T-helper 22 cell (primary cell): ENCODE results near the gene ZSCAN5B.
"Not testable (repeated sequence)": the region's sequence is repeated elsewhere in the genome, so short reads cannot be mapped to it uniquely, and the experiment has no call there.

Experiments used
- DNase-seq: peaks from one replicate; pipeline ENCODE4 v3.0.0-alpha.2; 2020; ENCODE audit warnings: low read depth

Gene ZSCAN5B, protein sequence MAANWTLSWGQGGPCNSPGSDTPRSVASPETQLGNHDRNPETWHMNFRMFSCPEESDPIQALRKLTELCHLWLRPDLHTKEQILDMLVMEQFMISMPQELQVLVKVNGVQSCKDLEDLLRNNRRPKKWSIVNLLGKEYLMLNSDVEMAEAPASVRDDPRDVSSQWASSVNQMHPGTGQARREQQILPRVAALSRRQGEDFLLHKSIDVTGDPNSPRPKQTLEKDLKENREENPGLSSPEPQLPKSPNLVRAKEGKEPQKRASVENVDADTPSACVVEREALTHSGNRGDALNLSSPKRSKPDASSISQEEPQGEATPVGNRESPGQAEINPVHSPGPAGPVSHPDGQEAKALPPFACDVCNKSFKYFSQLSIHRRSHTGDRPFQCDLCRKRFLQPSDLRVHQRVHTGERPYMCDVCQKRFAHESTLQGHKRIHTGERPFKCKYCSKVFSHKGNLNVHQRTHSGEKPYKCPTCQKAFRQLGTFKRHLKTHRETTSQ

DNA sequence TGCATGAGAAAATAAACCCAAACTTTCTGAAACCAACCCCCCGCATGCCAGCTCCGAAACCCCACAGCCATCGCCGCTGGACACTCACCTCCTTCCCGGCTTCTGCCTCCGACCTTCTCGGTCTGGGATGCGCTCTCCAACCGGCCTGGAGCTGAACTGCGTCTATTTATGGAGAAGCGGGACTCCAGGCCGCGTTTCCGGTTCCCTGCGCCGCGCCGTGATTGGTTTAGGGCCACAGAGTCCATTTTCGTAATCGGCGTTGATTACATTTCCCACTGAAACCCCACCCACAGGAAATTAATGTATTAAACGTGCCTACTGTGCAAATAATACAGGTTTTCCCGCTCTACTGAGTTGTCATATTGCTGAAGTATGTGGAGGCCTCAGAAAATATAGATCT, at the start of gene ZSCAN5B:
TSS of gene ZSCAN5B (minus strand) at position 138 of the 400 bp plus-strand sequence. CDS start 4,731 bp downstream, outside the sequence.
- not testable (repeated sequence) for DNase-seq

DNA sequence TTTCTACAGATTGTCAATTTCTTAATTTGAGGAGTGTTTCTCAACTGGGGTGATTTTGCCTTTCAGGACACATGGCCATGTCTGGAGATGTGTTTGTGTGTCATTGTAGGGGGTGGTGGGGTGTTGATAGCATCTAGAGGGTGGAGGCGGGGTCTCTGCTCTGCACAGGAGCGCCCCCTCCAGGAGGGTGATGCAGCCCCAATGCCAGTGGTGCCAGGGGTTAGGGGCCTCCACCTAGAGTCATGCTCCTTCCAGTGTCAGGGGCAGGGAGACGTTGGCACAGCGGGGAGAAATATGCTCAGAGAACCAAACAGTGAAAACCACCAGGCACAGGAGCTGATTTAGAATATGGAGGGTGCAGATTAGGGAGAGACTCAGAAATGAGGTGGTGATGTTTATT, 48.2 kb upstream of the ZSCAN5B start:
- DNase-seq, result not testable (repeated sequence)

DNA sequence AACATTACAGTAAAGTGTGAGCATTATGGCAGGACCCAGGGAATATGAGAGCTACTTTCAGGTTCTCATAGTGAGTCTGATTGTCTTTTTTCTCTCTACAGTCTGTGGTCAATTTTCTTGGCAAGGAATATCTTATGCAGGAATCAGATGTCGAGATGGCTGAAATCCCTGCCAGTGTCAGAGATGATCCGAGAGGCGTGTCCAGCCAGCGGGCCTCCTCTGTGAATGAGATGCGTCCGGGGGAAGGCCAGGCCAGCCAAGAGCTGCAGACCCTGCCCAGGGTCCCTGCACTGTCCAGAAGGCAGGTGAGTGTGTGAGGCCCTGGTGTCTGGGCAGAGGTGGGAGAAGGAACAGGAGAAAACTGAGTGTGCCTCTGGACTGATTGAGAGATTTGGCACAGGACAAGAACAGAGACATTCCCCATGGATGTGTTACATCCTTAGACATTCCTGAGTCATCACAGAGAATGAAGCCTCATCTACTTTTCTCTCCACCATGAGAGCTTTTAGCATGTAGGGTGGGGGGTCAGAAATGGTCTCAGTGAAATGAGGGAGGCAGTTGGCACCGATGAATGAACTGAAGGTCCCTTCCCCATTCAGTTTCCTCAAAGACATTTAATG, 47.6 kb upstream of the ZSCAN5B start:
- no peak for DNase-seq

DNA sequence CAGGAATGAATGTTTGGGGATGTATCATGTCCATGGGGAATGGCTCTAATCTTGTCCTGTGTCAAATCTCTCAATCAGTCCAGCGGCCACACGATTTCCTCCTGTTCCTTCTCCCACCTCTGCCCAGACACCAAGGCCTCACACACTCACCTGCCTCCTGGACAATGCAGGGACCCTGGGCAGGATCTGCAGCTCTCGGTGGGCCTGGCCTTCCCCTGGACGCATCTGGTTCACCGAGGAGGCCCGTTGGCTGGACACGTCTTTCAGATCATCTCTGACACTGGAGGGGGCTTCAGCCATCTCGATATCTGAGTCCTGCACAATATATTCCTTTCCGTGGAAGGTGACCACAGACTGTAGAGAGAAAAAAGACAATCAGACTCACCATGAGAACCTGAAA, 25.9 kb upstream of the ZSCAN5B start:
- no peak for DNase-seq

DNA sequence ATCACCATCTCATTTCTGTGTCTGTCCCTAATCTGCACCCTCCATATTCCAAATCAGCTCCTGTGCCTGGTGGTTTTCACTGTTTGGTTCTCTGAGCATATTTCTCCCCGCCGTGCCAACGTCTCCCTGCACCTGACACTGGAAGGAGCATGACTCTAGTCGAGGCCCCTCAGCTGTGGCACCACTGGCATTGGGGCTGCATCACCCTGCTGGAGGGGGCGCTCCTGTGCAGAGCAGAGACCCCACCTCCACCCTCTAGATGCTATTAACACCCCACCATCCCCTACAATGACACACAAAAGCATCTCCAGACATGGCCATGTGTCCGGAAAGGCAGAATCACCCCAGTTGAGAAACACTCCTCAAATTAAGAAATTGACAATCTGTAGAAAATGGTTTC, 25.3 kb upstream of the ZSCAN5B start:
- DNase-seq, result no peak

DNA sequence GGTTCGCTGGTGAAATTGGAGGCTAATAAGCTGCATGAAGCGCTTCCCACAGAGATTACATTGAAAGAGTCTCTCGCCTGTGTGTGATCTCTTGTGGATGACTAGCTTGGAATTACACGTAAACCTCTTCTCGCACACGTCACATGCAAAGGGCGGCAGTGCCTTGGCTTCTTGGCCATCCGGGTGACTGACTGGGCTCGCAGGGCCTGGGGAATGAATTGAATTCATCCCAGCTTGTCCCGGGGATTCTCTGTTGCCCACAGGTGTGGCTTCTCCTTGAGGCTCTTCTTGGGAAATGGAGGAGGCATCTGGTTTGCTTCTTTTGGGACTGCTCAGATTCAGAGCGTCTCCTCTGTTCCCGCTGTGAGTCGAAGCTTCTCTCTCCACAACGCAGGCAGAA, 24.3 kb upstream of the ZSCAN5B start:
- DNase-seq, result no peak

DNA sequence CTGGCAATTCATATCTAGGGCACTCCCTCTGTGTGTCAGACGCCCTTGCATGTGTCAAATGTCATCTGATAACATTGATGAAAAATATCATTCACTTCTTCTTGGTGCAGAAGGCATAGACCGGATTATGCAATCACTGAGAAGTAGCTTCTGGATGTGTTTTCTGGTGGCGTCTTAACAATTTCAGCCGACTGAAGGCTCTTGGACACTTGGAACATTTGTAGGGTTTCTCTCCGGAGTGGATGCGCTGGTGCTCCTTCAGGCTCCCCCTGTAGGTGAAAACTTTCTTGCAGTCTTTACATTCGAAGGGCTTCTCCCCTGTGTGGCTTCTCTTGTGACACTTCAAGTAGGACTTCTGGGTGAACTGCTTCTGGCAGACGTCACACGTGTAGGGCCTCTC, 23.9 kb upstream of the ZSCAN5B start:
- not testable (repeated sequence) for DNase-seq

DNA sequence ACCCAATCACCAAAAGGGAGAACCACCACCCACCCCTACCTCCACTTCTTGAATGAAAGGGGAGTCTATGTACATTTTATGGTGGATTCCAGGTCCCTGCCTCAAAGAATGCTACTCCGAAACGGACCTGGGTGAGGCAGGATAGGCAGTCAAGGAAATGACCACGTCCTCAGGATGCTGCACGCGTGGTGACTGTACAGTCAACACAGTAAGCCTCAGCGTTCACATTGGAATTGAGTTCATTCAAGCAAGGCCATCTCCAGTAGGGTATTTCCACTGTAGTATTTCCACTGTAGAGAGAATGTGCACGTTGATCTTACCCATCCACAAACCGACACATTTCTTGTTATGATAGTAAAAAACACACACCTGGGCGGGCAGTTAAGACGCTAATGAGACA, 21.4 kb upstream of the ZSCAN5B start:
- DNase-seq, result no peak

DNA sequence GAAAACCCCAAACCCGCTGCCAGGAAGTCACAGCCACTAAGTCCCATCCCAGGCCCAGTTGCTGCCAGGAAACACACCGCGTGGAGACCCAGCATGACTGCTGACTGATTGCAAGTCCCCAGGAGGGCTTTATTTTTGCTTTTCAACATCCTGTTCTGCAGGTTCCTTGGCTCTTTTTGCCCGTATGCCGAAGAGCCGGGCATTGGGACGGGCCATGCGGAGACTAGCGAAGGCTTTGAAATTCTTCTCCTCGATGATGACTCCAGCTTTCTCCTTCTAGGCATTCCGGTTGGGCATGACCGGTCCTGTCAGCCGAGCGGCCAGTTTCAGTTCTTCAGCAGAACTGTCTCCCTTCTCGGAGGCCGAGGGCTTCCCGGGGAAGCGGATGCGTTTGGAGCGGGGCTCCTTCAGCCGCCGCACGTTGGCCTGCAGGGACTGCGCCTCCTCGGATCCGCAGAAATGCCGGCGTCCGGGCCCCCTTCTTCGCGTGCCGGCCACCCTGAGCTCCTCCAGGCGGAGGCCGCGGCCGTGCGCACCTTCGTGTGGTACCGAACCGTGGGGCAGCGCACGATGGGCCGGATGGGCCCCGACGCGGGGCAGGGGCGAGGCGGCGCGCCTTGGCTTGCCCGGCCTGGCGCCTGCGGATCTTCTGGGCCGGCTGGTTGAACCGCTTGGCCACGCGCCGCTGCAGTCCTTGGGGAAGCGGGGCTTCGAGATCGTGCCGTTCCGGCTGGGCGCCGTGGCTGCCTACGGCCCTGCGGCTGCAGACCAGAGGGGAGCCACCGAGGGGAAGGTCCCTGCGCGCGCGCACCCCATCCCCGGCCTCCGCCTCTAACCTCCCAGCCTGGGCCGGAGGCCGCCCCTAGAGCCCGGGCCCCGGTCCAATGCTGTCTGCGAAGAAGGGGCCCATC, 19.7 kb upstream of the ZSCAN5B start:
- DNase-seq, result no peak

DNA sequence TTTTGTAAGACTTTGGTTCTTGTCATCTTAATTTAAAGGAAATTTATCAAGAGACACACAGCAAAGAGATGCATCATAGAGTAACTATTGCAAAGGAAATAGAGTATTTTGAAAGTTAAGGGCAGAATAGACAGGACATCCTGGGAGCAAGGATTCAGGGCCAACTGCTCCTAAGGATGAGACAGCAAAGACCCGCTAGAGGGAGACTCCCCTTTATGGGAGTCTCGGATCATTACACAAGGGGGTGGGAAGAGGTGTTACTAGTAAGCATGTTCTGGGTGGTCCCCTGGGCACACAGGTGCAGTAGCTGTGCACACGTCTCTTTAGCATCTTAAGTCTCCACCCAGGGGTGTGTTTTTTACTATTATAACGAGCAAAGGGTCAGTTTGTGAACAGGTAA, 14.1 kb upstream of the ZSCAN5B start:
- DNase-seq, result no peak

DNA sequence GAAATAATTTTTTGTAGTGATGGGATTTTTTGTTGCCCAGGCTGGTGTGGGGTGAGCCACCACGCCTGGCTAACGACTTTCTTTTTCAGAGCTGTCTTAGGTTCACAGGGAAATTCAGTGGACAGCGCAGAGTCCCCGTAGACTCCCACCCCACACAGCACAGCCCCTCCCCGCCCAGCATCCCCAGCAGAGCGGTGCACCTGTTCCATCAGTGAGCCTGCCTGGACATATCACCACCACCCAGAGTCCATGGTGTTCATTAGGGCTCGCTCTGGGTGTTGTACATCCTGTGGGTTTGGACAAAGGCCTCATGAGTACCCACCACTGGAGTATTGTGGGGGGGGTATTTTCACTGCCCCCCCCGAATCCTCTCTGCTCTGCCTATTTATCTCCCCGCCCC, 12.5 kb upstream of the ZSCAN5B start:
- not testable (repeated sequence) for DNase-seq

DNA sequence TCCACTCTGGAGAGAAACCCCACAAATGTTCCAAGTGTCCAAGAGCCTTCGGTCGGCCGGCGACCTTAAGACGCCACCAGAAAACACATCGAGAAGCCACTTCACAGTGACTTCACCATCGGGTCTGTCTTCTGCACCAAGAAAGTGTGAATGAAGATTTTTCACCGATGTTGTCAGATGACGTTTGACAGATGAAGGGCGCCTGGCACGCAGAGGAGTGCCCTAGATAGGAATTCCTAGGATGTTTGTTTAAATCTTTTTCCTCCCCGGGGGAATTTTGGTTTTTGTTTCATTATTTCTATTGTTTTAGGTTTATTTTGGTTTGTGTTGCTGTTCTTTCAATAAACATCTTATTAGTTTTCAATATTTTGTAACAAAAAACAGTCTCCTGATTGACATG, 11.5 kb upstream of the ZSCAN5B start:
- no peak for DNase-seq

DNA sequence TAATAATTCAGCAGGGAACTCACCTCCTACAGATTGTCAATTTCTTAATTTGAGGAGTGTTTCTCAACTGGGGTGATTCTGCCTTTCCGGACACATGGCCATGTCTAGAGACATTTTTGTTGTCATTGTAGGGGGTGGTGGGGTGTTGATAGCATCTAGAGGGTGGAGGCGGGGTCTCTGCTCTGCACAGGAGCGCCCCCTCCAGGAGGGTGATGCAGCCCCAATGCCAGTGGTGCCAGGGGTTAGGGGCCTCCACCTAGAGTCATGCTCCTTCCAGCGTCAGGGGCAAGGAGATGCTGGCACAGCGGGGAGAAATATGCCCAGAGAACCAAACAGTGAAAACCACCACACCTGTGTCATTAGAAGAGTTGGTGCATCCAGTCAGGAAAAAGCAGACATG, 10.0 kb upstream of the ZSCAN5B start:
- DNase-seq, result not testable (repeated sequence)

DNA sequence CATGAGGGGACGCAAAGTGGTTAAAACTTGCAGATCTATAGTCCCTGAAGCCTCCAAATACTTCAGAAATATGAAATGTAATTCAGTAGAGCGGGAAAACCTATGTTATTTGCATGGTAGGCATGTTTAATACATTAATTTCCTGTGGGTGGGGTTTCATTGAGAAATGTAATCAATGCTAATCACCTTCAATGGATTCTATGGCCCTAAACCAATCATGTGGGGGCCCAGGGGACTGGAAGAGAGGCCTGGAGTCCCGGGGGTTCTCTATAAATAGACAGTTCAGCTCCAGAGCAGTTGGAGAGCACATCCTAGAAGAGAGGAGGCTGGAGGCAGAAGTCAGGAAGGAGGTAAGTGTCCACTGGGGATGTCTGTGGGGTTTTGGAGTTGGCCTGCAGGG, 4.4 kb upstream of the ZSCAN5B start, which contains the start of gene ZSCAN5C:
TSS of gene ZSCAN5C (plus strand) at position 301 of the 400 bp plus-strand sequence. CDS start 3,641 bp downstream, outside the sequence.
- no peak for DNase-seq

DNA sequence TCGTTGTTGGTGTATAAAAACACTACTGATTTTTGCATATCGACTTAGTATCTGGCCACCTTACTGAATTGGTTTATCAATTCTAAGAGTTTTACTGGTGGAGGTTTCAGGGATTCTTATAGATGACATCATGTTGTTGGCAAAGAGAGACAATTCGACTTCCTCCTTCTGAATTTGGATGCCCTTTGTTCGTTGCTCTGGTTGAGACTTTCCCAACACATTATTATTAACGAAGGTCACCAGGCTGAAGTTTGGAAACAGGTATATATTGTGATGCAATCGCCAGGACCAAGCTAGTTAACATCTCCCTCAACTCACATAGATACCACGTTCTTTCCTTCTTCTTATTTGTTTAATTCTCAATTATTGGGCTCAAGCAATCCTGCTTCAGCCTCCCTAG, 2.1 kb upstream of the ZSCAN5B start:
- DNase-seq, result no peak

DNA sequence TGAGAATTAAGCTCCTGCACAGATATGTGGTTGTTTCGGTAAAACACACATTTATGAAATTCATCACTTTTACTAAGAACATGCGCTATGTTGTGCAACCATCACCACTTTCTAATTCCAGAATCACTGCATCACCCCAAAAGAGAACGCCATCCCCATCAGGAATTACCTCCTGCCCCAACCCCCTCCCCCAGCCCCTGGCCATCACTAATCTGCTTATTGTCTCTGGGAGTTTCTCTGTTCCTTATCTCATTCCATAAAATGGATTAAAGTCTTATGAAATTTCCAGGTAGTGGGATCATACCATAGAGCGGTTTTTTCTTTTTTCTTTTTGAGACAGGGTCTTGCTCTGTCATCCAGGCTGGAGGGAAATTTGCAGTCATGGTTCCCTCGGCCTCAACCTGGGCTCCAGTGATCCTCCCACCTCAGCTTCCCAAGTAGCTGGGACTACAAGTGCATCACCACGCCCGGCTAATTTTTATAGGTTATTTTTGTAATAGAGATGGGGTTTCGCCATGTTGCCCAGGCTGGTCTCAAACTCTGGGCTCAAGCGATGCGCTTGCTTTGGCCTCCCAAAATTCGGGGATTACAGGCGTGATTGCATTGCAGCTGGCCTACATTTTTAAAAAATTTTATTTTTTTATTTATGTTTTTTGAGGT, 3.5 kb downstream of the ZSCAN5B start:
- DNase-seq, result no peak

DNA sequence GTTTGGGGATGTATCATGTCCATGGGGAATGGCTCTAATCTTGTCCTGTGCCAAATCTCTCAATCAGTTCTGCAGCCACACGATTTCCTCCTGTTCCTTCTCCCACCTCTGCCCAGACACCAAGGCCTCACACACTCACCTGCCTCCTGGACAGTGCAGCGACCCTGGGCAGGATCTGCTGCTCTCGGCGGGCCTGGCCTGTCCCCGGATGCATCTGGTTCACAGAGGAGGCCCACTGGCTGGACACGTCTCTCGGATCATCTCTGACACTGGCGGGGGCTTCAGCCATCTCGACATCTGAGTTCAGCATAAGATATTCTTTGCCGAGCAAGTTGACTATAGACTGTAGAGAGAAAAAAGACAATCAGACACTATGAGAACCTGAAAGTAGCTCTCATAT, 5.9 kb downstream of the ZSCAN5B start:
- DNase-seq, result no peak

DNA sequence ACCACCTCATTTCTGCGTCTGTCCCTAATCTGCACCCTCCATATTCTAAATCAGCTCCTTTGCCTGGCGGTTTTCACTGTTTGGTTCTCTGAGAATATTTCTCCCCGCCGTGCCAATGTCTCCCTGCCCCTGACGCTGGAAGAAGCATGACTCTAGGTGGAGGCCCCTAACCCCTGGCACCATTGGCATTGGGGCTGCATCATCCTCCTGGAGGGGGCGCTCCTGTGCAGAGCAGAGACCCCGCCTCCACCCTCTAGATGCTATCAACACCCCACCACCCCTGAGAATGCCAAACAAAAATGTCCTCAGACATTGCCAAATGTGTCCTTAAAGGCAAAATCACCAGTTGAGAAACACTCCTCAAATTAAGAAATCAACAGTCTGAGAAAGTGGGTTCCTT, 6.5 kb downstream of the ZSCAN5B start:
- no peak for DNase-seq

DNA sequence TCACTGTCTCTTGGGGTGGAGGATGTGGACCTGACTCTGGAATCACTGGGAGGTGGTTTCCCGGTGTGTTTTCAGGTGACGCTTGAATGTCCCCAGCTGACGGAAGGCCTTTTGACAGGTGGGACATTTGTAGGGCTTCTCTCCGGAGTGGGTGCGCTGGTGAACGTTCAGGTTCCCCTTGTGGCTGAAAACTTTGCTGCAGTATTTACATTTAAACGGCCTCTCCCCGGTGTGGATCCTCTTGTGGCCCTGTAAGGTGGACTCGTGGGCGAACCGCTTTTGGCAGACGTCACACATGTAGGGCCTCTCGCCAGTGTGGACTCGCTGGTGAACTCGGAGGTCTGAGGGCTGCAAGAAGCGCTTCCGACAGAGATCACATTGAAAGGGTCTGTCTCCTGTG, 7.8 kb downstream of the ZSCAN5B start:
- no peak for DNase-seq

DNA sequence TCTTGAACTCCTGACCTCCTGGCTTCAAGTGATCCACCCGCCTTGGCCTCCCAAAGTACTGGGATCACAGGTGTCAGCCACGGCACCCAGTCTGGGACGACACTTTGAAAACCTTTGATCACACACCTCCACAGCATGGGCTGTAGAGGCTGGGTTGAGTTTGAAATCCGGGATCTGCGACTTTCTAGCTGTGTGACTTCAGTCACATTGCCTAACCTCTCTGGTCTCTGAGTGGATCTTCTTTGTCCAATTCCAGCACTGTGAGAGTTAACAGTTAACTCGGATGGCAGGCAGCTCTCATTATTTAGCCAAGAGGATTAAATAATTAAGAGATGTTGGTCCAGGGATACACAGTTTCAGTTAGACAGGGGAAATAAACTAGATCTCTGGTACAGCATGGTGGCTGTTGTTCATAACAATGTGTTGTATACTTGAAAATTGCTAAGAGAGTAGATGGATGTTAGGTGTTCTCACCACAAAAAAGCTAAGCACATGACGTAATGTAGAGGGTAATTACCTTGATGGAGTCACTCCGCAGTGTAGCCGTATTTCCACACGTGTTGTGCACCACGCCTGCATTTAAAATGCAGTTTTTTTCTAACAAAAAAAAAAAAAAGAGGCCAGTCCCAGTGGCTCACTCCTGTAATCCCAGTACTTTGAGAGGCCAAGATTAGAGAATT, 19.9 kb downstream of the ZSCAN5B start:
- no peak for DNase-seq

DNA sequence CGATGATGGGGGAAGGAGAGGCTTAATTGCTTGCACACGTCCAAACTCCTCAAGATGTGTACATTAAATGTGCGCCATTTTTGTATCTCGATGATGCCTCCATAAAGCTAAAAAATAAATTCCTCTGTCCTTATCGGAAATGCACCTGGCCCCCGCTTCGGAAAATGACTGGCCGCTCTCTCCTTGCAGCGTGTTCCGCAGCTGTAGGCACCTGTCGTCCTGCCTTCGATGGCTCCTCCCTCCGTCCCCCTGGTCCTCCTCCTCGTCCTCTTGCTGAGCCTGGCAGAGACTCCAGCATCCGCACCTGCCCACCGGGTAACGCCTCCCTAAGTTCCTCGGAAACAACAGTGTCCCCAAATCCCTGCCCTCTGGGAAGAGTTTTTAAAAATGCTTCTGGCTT, 20.7 kb downstream of the ZSCAN5B start:
- no peak for DNase-seq
